Mononuclear cell (primary cell): Measurements from ENCODE around the gene MUCL3. TPM values are rescaled to one million over a fixed set of nuclear protein-coding genes. Genes with fewer than 3 reads are reported as not detected.
"Not testable (repeated sequence)": the region's sequence is repeated elsewhere in the genome, so short reads cannot be mapped to it uniquely, and the experiment has no call there.

Source experiments
- H3K27me3 ChIP-seq: 2 replicates; pipeline ENCODE4 v1.6.0; 2011; ENCODE audit warnings: low read length, control low read depth; ENCODE audit not compliant: insufficient read depth
- H3K4me1 ChIP-seq: 2 replicates; pipeline ENCODE4 v1.5.1; 2011; ENCODE audit warnings: mild to moderate bottlenecking, low read length, control low read depth; ENCODE audit not compliant: insufficient read depth
- H3K4me3 ChIP-seq: 2 replicates; pipeline ENCODE4 v1.5.1; 2011; ENCODE audit warnings: mild to moderate bottlenecking, low read length, moderate library complexity
- H3K9me3 ChIP-seq: 2 replicates; pipeline ENCODE4 v1.5.1; 2011; ENCODE audit warnings: low read depth, mild to moderate bottlenecking, control low read depth, low read length
- total RNA-seq: library from RNA; depleted of rRNA; stranded (reverse); fragments of >200 nt; gene quantifications from one replicate; pipeline ENCODE4 v1.2.3, GENCODE V29; 2012

Gene MUCL3
- total RNA-seq, 1 donor = not detected

- no peak overlapping the region for H3K4me3 ChIP-seq
- peaks cover 31% of the 10 kb centered on the region for H3K27me3 ChIP-seq
- H3K9me3 ChIP-seq = no peaks in the 10 kb centered on the region
- H3K4me1 ChIP-seq = no peaks in the 10 kb centered on the region
These were observed 3.3 kb downstream of the MUCL3 start for GRCh38 chr6:30944051-30944450.

DNA sequence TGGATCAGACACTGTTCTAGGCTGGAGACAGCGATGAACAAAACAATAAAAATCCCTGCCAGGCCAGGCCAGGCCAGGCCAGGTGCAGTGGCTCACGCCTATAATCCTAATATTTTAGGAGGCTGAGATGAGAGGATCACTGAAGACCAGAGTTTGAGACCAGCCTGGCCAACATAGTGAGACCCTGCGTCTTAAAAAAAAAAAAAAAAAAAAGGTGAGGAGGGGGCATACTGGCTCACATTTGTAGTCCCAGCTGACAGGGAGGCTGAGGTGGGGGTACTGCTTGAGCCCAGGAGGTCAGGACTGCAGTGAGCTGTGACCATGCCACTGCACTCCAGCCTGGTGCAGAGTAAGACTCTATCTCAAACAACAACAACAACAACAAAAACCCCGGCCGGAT is 4.5 kb downstream of the MUCL3 start:
- H3K4me3 ChIP-seq = no peak overlapping the region
- peaks cover 33% of the 10 kb centered on the region for H3K27me3 ChIP-seq
- H3K4me1 ChIP-seq = no peaks in the 10 kb centered on the region
- no peaks in the 10 kb centered on the region for H3K9me3 ChIP-seq

DNA sequence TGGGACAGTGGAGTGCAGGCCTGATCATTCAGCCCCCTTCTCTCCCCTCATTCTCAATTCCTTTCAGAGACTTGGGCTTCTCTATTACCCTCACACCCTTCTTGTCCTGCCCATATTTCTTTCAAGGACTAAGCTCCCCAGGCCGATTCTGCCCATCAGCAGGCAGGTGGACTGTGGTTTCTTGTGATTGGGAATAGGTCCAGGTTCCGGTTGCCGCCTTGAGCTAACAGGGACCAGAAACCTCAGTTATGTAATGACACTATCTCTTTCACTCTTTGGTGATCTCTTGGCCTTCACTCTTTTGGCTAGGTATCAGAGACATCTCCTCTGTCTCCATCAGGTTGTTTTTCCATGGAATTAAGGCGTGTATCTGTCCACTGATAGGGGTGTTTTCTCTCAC is 6.5 kb downstream of the MUCL3 start:
- H3K9me3 ChIP-seq = no peaks in the 10 kb centered on the region

DNA sequence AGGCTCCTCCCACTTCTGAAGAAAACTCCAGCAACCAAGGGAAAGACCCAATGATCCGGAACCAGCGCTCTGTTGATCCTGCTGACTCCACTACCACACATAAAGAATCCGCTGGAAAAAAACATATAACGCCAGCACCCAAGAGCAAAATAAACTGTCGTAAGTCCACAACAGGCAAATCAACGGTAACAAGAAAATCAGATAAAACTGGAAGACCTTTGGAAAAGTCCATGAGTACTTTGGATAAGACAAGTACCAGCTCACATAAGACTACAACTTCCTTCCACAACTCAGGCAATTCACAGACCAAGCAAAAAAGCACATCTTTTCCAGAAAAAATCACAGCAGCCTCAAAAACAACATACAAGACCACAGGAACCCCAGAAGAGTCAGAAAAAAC is 8.0 kb downstream of the MUCL3 start:
- Histone ChIP-seq H3K4me1 (no peaks in the 10 kb centered on the region), H3K27me3 (peaks cover 32% of the 10 kb centered on the region), H3K4me3 (no peak overlapping the region), H3K9me3 (no peaks in the 10 kb centered on the region)

More for the DNA sequence above, 6.5 kb downstream of the MUCL3 start:
- Histone ChIP-seq H3K4me1 (no peaks in the 10 kb centered on the region), H3K27me3 (peaks cover 35% of the 10 kb centered on the region), H3K4me3 (no peak overlapping the region)

GRCh38 chr6:30951907-30952469 is 11.2 kb downstream of the MUCL3 start:
- H3K4me1 ChIP-seq = peaks cover 15% of the 10 kb centered on the region
- H3K4me3 ChIP-seq = no peak overlapping the region
- H3K27me3 ChIP-seq = peaks cover 47% of the 10 kb centered on the region
- no peaks in the 10 kb centered on the region for H3K9me3 ChIP-seq

DNA sequence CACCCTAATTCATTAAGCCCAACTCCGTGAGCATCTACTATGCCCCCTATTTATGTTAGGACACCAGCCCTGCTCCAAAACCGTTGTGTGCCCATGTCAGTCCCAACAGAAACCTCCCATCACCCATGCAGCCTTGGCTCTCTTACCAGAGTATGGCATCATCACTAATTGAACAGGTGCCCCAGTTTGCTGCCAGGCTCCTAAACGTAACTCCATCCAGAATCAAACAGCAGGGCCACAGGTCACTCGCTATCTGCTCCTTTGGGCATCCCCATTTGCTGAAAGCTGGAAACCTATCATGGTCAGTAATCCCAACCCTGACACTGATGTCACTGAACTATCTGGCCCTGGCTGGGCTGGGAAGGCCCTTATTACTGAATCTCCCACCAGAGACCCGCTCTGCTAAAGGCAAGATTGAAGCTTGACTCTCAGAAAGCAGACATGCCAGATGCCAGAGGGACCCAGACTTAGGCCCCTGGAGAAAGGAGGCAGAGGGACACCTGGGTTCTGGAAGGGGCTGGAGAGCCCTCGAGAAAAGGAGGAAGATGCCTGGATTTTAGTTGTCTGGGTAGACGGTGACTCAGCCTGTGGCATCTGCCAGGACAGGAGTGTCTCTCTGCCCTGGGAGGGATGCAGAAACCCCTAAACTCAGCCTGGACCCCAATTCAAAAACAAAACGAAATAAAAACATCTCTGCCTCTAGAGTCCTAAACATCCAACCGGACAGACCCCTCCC is 14.0 kb downstream of the MUCL3 start:
- Histone ChIP-seq H3K4me3 (peak overlapping the region; percentile 28), H3K27me3 (peaks cover 56% of the 10 kb centered on the region), H3K9me3 (no peaks in the 10 kb centered on the region), H3K4me1 (peaks cover 15% of the 10 kb centered on the region)

GRCh38 chr6:30955367-30956042 is 14.7 kb downstream of the MUCL3 start:
- peak overlapping the region; percentile 28 for H3K4me3 ChIP-seq
- peaks cover 55% of the 10 kb centered on the region for H3K27me3 ChIP-seq
- H3K4me1 ChIP-seq = peaks cover 15% of the 10 kb centered on the region
- H3K9me3 ChIP-seq = no peaks in the 10 kb centered on the region

GRCh38 chr6:30957716-30958115 is 16.9 kb downstream of the MUCL3 start:
- H3K27me3 ChIP-seq = peaks cover 48% of the 10 kb centered on the region
- no peaks in the 10 kb centered on the region for H3K9me3 ChIP-seq
- peaks cover 15% of the 10 kb centered on the region for H3K4me1 ChIP-seq
- H3K4me3 ChIP-seq = no peak overlapping the region

DNA sequence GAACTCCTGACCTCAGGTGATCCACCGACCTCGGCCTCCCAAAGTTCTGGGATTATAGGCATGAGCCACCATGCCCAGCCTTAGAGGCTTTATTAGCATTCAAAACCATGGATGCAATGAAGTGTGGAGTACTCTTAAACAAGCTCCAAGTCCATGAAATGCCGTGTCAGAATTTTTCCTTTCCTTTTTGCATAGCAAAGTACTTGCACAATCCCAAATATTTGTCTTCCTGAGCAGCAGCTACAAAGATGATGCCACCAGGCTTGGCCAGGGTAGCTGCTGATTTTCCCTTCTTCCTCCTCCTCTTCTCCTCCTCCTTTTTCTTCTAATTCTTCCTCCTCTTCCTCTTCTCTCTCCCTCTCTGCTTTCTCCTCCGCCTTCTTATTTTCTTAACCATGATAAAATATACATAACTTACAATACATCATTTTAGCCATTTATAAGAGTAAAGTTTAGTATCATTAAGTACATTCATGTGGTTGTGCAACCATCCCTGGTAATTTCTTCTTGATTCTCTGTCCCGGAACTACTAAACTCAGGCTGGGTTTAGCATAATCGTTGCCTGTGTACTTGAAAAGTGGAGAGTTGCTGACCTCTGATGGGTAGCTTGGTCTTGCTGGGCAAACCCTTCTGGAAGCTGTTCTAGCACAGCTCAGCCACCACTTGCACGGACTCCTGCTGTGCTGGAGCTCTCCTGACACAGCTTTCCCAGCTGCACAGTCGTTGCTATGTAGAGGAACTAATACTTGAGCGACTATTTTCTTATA is 20.3 kb downstream of the MUCL3 start:
- Histone ChIP-seq H3K4me3 (no peak overlapping the region), H3K27me3 (peaks cover 25% of the 10 kb centered on the region), H3K9me3 (no peaks in the 10 kb centered on the region), H3K4me1 (peaks cover 2% of the 10 kb centered on the region)

DNA sequence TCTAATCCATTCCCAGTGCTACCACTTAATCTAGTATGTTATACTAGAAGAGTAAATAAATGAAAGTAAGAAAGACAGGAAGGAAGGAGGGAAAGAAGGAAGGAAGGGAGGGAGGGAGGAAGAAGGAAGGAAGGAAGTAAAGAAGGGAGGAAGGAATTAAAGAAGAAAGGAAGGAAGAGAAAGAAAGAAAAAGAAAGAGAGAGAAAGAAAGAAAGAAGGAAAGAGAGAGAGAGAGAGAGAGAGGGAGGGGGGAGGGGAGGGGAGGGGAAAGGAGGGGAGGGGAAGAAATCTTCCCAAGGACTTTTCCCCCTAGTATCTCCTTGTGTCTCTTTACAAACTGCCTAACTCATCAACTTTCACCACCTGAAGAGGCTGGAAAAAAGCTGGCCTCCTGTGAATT is 21.9 kb downstream of the MUCL3 start:
- Histone ChIP-seq H3K4me3 (no peak overlapping the region), H3K27me3 (peaks cover 11% of the 10 kb centered on the region), H3K9me3 (no peaks in the 10 kb centered on the region), H3K4me1 (no peaks in the 10 kb centered on the region)

DNA sequence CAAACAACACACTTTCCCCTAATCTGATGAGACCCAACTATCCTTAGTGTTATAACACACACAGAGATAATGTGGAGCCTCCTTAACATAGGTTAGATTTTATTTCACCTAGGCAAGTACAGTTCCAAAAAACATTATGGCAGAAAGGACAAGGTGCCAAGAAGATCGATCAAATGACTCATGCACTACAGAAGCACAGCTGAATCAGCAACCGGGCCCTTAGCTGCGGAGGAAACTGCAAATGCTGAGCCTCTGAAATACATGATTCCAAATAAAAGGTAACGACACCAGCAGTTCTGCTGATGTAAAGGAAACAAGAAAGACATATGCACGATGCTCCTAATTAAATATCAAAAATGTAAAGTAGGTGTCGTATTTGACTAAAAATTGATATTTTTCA is 22.9 kb downstream of the MUCL3 start:
- H3K9me3 ChIP-seq = no peaks in the 10 kb centered on the region
- H3K4me1 ChIP-seq = no peaks in the 10 kb centered on the region
- H3K27me3 ChIP-seq = peaks cover 6% of the 10 kb centered on the region
- no peak overlapping the region for H3K4me3 ChIP-seq

GRCh38 chr6:30964075-30964474 is 23.3 kb downstream of the MUCL3 start:
- Histone ChIP-seq H3K4me3 (no peak overlapping the region), H3K4me1 (no peaks in the 10 kb centered on the region), H3K9me3 (no peaks in the 10 kb centered on the region), H3K27me3 (peaks cover 4% of the 10 kb centered on the region)

DNA sequence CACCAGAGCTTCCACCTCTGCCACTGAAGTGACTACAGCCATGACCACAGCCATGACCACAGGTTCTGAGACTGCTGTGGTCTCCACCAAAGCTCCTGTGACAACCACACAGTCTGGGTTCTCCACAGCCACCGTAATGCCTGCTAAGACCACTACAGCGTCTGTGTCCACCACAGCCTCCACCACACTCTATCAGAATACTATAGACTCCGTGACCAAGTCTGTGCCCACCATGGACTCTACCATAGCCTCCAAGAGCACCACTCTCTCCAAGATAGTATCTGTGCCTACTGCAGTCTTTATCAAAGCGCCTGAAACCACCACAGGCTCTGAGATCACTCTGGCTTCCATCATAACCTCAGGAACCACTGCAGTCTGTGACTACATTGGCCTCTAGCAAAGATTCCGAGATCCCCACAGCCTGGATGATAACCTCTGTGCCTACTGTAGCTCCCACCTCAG is 24.4 kb downstream of the MUCL3 start:
- no peaks in the 10 kb centered on the region for H3K4me1 ChIP-seq
- H3K9me3 ChIP-seq = no peaks in the 10 kb centered on the region
- no peaks in the 10 kb centered on the region for H3K27me3 ChIP-seq

DNA sequence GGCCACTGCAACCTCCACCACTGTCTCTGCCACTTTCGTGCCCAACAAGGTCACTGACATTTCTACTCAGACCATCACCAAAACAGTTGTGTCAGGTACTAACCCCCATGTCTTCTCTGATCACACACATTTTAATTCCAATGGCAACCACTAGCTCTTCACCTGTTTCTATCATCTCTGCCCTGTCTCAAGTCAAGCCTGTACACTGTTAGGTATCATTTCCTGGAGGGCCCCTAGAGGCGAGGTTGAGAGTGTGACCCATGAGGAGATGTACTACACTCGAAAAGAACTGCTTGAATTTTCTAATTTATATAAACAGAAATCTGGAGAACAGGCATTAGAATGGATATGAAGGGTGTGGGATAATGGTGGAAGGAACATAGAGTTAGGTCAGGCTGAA is 25.4 kb downstream of the MUCL3 start:
- Histone ChIP-seq H3K4me3 (no peak overlapping the region), H3K4me1 (no peaks in the 10 kb centered on the region), H3K27me3 (no peaks in the 10 kb centered on the region), H3K9me3 (no peaks in the 10 kb centered on the region)

More for the DNA sequence above, 24.4 kb downstream of the MUCL3 start:
- H3K4me3 ChIP-seq = no peak overlapping the region

DNA sequence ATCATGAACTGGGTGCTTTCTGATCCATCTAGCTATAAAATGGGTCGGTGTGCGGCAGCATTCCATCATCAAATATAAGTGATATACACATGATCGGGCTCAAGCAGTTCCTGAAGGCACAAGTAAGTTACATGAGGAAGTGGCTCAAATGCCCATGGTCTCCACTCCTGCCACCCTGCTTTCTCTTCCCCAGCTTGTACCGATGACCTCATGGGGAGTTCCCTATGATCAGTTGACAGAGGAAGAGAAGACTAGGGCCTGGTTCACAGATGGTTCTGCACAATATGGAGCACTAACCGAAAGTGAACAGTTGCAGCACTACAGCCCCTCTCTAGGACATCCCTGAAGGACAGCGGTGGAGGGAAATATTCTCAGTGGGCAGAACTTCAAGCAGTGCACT is 28.4 kb downstream of the MUCL3 start:
- not testable (repeated sequence) for H3K4me1 ChIP-seq, H3K9me3 ChIP-seq, H3K27me3 ChIP-seq, H3K4me3 ChIP-seq
